ENCODE results near the gene INTS13.

- no peak for TF ChIP-seq CTCF (IDR thresholded peaks at IDR 0.05; ENCODE audit: extremely low read depth in 1 of 2, insufficient read depth in 1 of 2, low read depth in 1 of 2, low read length in 2 of 2)
- TF ChIP-seq JUN (IDR thresholded peaks at IDR 0.05; ENCODE audit: borderline replicate concordance, insufficient read depth, insufficient read length, low read depth) = no peak
- TF ChIP-seq MAX (IDR thresholded peaks at IDR 0.05; ENCODE audit: insufficient read depth, insufficient read length) = no peak
- TF ChIP-seq POLR2AphosphoS5 (IDR thresholded peaks at IDR 0.05; ENCODE audit: insufficient read depth, low read depth, low read length) = no peak
- no peak for TF ChIP-seq POLR2A (IDR thresholded peaks at IDR 0.05; ENCODE audit: low read depth, low read length)
- TF ChIP-seq EZH2 (IDR thresholded peaks at IDR 0.05; ENCODE audit: borderline replicate concordance, low read depth, low read length, severe bottlenecking) = no peak
These were observed 42.0 kb upstream of the INTS13 start for GRCh38 chr12:26979733-26980132.

Measured in endothelial cell of umbilical vein (primary cell).